ENCODE measurements around the gene ABCF1. TPM values are rescaled to one million over a fixed set of nuclear protein-coding genes. Genes with fewer than 3 reads are reported as not detected.

The ABCF1 gene
- total and polyA plus RNA-seq, 12 donors: 32.6 to 49.1 (median 41.9) TPM

DNA sequence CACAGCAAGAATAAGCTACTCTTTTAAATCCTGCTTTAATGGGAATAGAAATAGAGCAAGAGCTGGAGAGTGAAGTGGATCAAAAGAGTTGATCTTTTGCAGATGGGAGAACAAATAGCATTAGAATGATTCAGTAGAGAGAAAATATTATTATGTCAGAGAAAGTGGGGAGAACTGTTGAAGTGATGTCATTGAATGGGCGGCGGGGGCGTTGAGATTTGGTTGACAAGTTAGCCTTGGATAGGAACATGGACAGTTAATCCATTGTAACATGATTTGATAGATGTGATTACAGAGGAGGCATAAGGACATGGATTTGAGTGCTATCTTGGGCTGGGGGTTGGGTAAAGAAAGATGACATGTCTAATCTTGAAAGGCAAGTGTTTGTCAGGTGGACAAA lies 64.6 kb downstream of the ABCF1 start:
- H3K4me3 ChIP-seq: no peak overlapping the region

DNA sequence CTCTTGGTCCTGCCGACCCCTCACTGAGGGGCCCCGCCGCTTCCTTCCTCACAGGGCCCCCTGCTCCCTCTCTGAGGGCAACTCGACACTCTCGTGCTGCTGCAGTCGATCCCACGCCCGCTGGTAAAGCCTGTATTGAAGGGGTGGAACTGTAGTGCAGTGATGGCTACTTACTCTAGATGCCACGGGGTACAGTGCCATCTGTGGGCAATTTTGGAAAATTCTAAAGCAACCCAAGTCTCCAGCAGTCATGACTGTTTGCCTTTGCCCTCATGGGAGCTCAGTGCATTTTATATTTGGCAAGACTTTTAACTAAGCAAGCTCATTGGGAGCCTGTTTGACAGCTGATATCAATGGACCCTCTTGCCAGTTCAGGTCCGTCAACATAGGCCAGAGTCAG lies 69.2 kb downstream of the ABCF1 start:
- intact Hi-C loops (cut with DNase I): no loop called here
- 81 to 85% methylated on average over 10 of the region's 10 CpGs for WGBS, 2 donors
- peaks cover 0 to 10% (median 0%) of the 10 kb centered on the region in 9 donors for H3K4me1 ChIP-seq
- H3K27ac ChIP-seq: no peak overlapping the region
- H3K36me3 ChIP-seq: peaks cover 0 to 86% (median 6%) of the 10 kb centered on the region in 9 donors
- ATAC-seq (no peak), DNase-seq (no peak)
- no peaks in the 10 kb centered on the region for H3K27me3 ChIP-seq
- H3K4me3 ChIP-seq: no peak overlapping the region
- H3K9me3 ChIP-seq: no peaks in the 10 kb centered on the region
- TF ChIP-seq, protein P1, sequence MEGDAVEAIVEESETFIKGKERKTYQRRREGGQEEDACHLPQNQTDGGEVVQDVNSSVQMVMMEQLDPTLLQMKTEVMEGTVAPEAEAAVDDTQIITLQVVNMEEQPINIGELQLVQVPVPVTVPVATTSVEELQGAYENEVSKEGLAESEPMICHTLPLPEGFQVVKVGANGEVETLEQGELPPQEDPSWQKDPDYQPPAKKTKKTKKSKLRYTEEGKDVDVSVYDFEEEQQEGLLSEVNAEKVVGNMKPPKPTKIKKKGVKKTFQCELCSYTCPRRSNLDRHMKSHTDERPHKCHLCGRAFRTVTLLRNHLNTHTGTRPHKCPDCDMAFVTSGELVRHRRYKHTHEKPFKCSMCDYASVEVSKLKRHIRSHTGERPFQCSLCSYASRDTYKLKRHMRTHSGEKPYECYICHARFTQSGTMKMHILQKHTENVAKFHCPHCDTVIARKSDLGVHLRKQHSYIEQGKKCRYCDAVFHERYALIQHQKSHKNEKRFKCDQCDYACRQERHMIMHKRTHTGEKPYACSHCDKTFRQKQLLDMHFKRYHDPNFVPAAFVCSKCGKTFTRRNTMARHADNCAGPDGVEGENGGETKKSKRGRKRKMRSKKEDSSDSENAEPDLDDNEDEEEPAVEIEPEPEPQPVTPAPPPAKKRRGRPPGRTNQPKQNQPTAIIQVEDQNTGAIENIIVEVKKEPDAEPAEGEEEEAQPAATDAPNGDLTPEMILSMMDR (IDR thresholded peaks at IDR 0.05): no peak

More for the DNA sequence above, 64.6 kb downstream of the ABCF1 start:
- Histone ChIP-seq H3K27ac (no peak overlapping the region), H3K27me3 (no peaks in the 10 kb centered on the region), H3K9me3 (no peaks in the 10 kb centered on the region), H3K36me3 (peaks cover 0 to 89% (median 13%) of the 10 kb centered on the region in 9 donors), H3K4me1 (no peaks in the 10 kb centered on the region)
- intact Hi-C loops (cut with DNase I): no loop called here
- 94 to 97% methylated on average over 3 of the region's 3 CpGs for WGBS, 2 donors
- ATAC-seq (no peak), DNase-seq (no peak)
- TF ChIP-seq, protein P1 (IDR thresholded peaks at IDR 0.05): no peak

DNA sequence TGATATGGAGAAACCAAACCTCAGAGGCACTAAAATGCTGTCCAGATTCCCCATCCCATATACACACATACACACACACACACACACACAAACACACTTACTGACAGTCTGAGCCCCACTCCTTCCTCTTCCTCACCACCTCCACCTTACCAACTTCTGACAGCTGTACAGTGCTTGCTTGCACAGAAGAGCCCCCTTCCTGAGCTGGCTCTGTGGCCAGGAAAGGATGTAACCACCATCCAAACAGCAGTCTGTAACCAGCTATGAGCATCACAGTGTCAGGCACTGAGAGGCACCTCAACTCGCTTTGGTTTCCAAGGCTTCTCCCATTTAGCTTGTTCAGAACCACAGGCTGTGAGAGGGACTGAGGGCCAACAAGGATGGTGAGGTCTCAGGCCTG lies 69.8 kb downstream of the ABCF1 start:
- Histone ChIP-seq H3K4me3 (no peak overlapping the region), H3K27me3 (no peaks in the 10 kb centered on the region), H3K36me3 (peaks cover 0 to 86% (median 6%) of the 10 kb centered on the region in 9 donors), H3K27ac (no peak overlapping the region), H3K4me1 (peaks cover 0 to 16% (median 4%) of the 10 kb centered on the region in 9 donors), H3K9me3 (no peaks in the 10 kb centered on the region)
- TF ChIP-seq, protein P1 (IDR thresholded peaks at IDR 0.05): no peak
- intact Hi-C loops (cut with DNase I): no loop called here
- WGBS, 2 donors: 81 to 92% methylated on average over 1 of the region's 1 CpG
- ATAC-seq (no peak), DNase-seq (no peak)

Small RNA genes lying within 50 kb of the gene (microRNA-seq; reads per million reads assigned to microRNA genes)
- gene MIR877: 12.6 to 23.5 reads per million in 2 donors

Other genes starting within 250 kb of the ABCF1 start
- gene TRIM39, start 244.5 kb upstream of the ABCF1 start, total RNA-seq: 10 to 100 TPM in 2 of 10 donors, 1 to 10 TPM in 8; 6.3 to 10.6 (median 8.8) TPM
- gene TRIM39, start 244.5 kb upstream of the ABCF1 start, polyA plus RNA-seq: 1 to 10 TPM; 5.2 to 7.6 TPM
- 10 to 100 TPM; 16.2 to 29.1 (median 23.8) TPM for gene RPP21, start 226.3 kb upstream of the ABCF1 start, total RNA-seq
- 100 to 1,000 TPM in 1 of 2 donors, 10 to 100 TPM in 1; 96.6 to 113 TPM for gene RPP21, start 226.3 kb upstream of the ABCF1 start, polyA plus RNA-seq
- 100 to 1,000 TPM; 121 to 482 (median 155) TPM for gene HLA-E, start 81.9 kb upstream of the ABCF1 start, total RNA-seq
- 100 to 1,000 TPM; 232 to 263 TPM for gene HLA-E, start 81.9 kb upstream of the ABCF1 start, polyA plus RNA-seq
- 10 to 100 TPM; 17.3 to 34.1 (median 19.8) TPM for gene GNL1, start 15.0 kb upstream of the ABCF1 start, total RNA-seq
- gene GNL1, start 15.0 kb upstream of the ABCF1 start, polyA plus RNA-seq: 10 to 100 TPM; 20.3 to 29.9 TPM
- gene PRR3, start 14.1 kb upstream of the ABCF1 start, total RNA-seq: 1 to 10 TPM; 1.7 to 4.2 (median 2.6) TPM
- gene PRR3, start 14.1 kb upstream of the ABCF1 start, polyA plus RNA-seq: 1 to 10 TPM; 4.1 to 8.2 TPM
- 10 to 100 TPM; 24.9 to 51.1 (median 33.1) TPM for gene PPP1R10, start 45.8 kb downstream of the ABCF1 start, total RNA-seq
- 10 to 100 TPM in 1 of 2 donors, 1 to 10 TPM in 1; 7.8 to 17.0 TPM for gene PPP1R10, start 45.8 kb downstream of the ABCF1 start, polyA plus RNA-seq
- gene MRPS18B, start 46.4 kb downstream of the ABCF1 start, total RNA-seq: 100 to 1,000 TPM; 106 to 144 (median 127) TPM
- gene MRPS18B, start 46.4 kb downstream of the ABCF1 start, polyA plus RNA-seq: 100 to 1,000 TPM in 1 of 2 donors, 10 to 100 TPM in 1; 48.4 to 169 TPM
- 1 to 10 TPM; 1.8 to 4.6 (median 2.8) TPM for gene ATAT1, start 55.4 kb downstream of the ABCF1 start, total RNA-seq
- 1 to 10 TPM; 3.2 to 4.5 TPM for gene ATAT1, start 55.4 kb downstream of the ABCF1 start, polyA plus RNA-seq
- gene C6orf136, start 75.7 kb downstream of the ABCF1 start, total RNA-seq: 10 to 100 TPM; 39.8 to 77.4 (median 53.3) TPM
- gene C6orf136, start 75.7 kb downstream of the ABCF1 start, polyA plus RNA-seq: 100 to 1,000 TPM in 1 of 2 donors, 10 to 100 TPM in 1; 42.4 to 134 TPM
- 10 to 100 TPM; 15.9 to 22.9 (median 20.9) TPM for gene DHX16, start 101.6 kb downstream of the ABCF1 start, total RNA-seq
- 10 to 100 TPM; 27.1 to 28.6 TPM for gene DHX16, start 101.6 kb downstream of the ABCF1 start, polyA plus RNA-seq
- gene PPP1R18, start 115.2 kb downstream of the ABCF1 start, total RNA-seq: 10 to 100 TPM in 9 of 10 donors, 1 to 10 TPM in 1; 8.2 to 47.7 (median 16.4) TPM
- 10 to 100 TPM; 24.5 to 35.4 TPM for gene PPP1R18, start 115.2 kb downstream of the ABCF1 start, polyA plus RNA-seq
- 1 to 10 TPM; 1.6 to 7.1 (median 3.1) TPM for gene NRM, start 119.5 kb downstream of the ABCF1 start, total RNA-seq
- 10 to 100 TPM; 10.4 to 11.6 TPM for gene NRM, start 119.5 kb downstream of the ABCF1 start, polyA plus RNA-seq
- 10 to 100 TPM; 15.3 to 21.7 (median 19.5) TPM for gene MDC1, start 145.8 kb downstream of the ABCF1 start, total RNA-seq
- gene MDC1, start 145.8 kb downstream of the ABCF1 start, polyA plus RNA-seq: 10 to 100 TPM; 11.2 to 18.1 TPM
- 100 to 1,000 TPM; 144 to 437 (median 189) TPM for gene TUBB, start 148.9 kb downstream of the ABCF1 start, total RNA-seq
- 100 to 1,000 TPM; 156 to 440 TPM for gene TUBB, start 148.9 kb downstream of the ABCF1 start, polyA plus RNA-seq
- gene FLOT1, start 171.2 kb downstream of the ABCF1 start, total RNA-seq: 100 to 1,000 TPM; 158 to 280 (median 184) TPM
- gene FLOT1, start 171.2 kb downstream of the ABCF1 start, polyA plus RNA-seq: 100 to 1,000 TPM; 233 to 317 TPM
- 100 to 1,000 TPM in 6 of 10 donors, 10 to 100 TPM in 4; 15.6 to 309 (median 115) TPM for gene IER3, start 173.1 kb downstream of the ABCF1 start, total RNA-seq
- gene IER3, start 173.1 kb downstream of the ABCF1 start, polyA plus RNA-seq: 10 to 100 TPM; 25.3 to 93.9 TPM